Measurements from ENCODE around the gene PTPN18.

Gene PTPN18

DNA sequence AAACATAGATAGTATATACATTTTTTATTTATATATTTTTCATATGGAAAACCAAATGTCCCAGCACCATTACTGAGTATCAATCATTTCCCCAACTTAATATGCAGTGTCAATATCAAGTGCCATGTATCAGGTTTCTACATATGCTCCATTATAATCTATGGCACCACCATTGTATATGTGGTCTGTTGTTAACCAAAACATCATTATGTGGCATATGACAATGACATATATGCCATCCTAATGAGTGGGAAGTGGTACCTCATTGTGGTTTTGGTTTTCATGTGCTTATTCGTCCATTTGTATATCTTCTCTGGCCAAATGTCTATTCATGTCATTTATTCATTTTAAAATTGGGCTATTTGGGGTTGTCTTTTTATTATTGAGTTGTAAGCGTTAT lies 9.2 kb downstream of the PTPN18 start:
- no peak for DNase-seq (ENCODE audit: low spot score)

GRCh38 chr2:130365963-130366362 lies 10.1 kb downstream of the PTPN18 start:
- DNase-seq (ENCODE audit: low spot score) = no peak

- DNase-seq (ENCODE audit: low spot score) = no peak
These were observed 10.9 kb downstream of the PTPN18 start for GRCh38 chr2:130366720-130367119.

- DNase-seq (ENCODE audit: low spot score) = no peak
These were observed 12.9 kb downstream of the PTPN18 start for GRCh38 chr2:130368786-130369185.

GRCh38 chr2:130369311-130369964 lies 13.6 kb downstream of the PTPN18 start:
- no peak for DNase-seq (ENCODE audit: low spot score)

GRCh38 chr2:130369965-130370341 lies 14.1 kb downstream of the PTPN18 start:
- DNase-seq (ENCODE audit: low spot score) = no peak

DNA sequence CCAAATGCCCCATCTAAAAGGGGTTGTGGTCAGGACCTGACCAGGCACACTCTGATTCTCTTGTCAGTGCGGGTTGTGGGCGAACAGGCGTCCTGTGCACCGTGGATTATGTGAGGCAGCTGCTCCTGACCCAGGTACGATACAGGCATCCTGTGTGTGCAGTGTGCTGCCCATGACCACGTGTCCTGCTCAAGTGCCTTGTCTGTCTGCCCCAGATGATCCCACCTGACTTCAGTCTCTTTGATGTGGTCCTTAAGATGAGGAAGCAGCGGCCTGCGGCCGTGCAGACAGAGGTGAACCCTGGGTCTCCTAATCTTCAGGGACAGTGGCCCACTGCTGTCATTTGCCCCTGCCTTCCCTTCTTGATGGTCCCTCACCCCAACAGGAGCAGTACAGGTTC lies 14.6 kb downstream of the PTPN18 start:
- DNase-seq (ENCODE audit: low spot score) = no peak

DNA sequence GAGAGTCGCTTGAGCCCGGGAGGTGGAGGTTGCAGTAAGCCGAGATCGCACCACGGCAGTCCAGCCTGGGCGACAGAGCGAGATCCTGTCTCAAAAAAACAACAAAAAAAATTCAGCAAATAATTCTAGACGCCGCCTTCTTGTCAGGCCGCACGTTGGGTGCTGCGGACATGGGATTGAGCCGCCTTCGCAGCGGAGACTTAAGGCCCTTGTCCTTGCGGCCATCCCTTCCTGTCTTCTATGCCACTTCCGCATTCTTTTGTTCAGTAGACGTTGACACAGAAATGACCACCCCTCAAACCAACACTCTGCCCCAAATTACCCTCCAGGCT lies 15.8 kb downstream of the PTPN18 start:
- DNase-seq (ENCODE audit: low spot score) = no peak

DNA sequence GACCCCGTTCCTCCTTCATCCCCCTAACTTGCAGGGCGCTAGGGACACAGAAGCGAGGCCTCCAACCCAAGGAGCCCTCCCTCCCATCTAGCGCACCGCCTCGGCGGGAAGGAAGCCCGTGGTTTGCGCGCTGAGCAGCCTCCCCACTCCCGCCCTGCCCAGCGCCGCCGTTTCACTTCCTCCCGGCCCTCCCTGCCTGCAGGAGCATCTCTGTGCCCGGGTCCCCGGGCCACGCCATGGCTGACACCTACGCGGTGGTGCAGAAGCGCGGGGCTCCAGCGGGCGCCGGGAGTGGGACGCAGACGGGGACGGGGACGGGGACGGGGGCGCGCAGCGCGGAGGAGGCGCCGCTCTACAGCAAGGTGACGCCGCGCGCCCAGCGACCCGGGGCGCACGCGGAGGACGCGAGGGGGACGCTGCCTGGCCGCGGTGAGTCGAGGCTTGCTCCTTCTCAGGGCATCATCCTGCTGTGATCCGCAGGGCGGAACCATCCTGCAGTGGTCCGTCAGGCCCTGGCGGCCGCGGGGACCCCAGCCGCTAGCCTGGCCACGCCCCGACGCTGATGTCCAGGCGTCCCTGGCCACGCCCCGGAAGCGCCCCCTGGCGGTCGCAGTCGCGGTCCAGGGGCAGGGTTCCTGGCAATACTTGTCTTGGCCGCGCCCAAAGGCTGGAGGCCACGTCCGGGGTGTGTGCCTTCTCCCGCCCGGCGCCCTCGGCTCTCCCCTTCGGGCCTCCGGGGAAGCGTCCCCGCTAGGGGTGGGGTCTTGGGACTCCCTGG lies 16.4 kb downstream of the PTPN18 start:
- DNase-seq (ENCODE audit: low spot score) = peak; percentile 96

GRCh38 chr2:130372833-130373807 lies 17.3 kb downstream of the PTPN18 start:
- DNase-seq (ENCODE audit: low spot score) = no peak

DNA sequence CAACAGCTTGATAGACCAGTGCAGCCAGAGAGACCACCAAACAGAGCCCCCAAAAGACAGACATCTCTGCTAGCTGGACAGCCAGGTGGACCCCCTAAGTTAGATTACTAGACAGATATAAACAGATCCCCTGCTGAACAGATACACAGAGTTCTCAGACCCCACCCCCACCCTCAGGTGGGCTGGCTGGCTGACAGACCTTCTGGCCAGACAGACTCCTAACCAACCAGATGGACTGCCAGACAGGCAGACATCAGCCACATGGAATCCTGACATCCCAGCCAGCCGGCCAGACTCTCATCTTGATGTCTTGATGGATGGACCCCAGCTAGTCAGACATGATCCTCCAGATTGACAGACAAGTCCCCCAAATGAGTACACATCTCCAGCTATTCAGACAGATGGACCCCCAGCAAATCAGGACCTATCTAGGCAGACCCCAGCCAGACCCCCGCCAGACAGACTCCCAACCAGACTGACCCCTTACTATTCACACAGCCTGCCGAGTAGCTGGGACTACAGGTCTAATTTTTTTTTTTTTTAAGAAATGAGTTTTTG lies 18.0 kb downstream of the PTPN18 start:
- no peak for DNase-seq (ENCODE audit: low spot score)

- no peak for DNase-seq (ENCODE audit: low spot score)
These were observed 18.9 kb downstream of the PTPN18 start for GRCh38 chr2:130374587-130375290.

DNA sequence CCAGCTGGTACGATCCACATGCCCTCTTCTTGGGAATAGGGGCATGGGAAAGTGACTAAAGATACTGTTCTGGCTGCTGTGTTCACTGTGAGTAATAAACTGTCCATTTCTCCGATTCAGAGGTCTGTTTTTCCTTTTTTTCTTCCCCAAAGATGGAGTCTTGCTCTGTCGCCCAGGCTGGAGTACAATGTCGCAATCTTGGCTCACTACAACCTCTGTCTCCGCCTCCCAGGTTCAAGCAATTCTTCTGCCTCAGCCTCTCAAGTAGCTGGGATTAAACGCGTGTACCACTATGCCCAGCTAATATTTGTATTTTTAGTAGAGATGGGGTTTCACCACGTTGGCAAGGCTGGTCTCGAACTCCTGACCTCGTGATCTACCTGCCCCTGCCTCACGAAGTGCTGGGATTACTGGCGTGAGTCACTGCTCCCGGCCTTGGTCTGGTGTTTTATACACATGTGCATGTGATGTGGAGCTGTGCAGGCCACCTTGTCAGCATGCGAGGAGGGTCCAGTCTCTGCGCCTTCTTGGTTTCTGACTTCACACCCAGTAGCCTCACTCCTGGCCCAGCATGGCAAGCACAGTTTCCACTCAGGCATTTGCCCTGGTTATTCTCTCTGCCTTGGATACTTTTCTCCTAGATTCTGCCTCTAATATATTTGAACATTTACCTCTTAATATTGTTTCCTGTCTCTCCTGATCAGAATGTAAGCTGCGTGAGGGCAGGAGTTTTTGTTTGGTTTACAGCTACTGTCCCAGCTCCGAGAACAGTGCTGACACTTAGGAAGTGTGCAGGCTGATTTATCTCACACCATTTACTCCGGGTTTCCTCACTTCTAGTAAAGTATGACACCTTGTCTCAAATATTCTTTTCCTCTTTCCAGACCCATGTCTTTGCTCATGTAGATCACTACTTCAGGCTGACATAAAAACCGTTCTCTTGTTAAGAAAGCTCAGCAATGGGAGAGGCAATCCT lies 19.7 kb downstream of the PTPN18 start:
- no peak for DNase-seq (ENCODE audit: low spot score)

GRCh38 chr2:130376433-130377293 lies 20.8 kb downstream of the PTPN18 start:
- DNase-seq (ENCODE audit: low spot score) = no peak

DNA sequence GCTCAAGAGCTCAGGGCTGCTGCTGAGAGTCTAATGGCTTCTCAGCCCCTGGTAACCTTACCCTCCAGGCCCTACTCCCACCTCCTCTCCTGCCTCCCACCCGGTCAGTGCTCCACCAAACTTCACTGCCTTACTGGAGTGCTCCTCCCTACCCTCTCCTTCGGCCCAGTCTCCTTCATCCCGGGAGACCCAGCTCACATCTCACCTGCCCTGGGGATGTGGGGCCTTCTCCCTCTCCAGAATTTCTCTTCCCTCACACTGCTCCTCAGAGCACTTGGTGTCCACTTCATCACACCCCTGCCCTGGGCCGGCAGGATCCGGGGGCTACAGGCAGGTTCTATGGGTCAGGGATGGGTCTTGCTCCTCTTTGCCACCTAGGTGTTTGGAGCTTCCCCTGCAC lies 21.6 kb downstream of the PTPN18 start:
- DNase-seq (ENCODE audit: low spot score) = no peak

DNA sequence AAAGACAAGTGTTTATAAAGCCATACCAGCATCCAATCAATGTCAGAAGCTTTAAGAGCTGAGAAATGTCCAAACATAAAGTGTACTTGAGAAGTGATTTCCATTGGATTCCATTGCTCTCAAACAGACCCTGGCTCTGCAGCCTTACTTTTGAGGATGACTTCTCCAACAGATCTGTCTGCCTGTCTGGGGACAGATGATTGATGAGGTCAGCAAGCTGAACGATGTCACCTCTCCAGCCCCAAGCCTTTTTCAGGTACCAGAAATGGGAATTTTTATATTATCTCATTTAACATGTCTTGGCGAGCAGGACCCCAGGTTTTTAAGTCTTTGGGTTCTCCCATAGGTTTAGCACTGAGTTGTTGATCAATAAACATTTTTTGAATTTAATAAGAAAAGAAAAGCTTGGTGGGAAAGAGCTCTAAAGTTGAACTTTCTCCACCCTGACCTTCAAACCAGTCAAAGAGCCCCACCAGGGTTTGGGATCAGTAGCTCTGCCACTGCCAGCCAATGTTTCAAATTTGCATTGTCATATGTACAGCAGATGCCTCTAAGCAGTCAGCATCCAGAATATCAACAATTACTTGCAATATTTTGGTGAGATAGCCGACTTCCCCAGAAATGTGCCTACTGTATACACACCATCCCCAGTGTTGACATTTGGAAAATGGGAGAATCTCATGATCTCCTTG lies 22.5 kb downstream of the PTPN18 start:
- no peak for DNase-seq (ENCODE audit: low spot score)

DNA sequence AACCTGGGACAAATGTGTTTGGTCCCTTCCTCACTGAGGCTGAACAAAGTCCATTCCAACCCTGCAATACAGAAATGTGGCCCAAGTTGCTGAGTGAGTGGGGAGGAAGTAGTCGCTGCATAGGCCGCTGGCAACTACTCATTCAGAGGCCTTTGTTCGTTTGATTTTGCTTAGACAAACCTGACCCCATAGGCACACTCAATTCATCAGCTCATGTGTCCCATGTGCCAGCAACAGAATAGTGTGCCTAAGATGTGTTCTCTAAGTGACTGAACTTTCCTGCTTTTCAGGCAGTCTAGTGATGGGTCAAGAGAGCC lies 23.0 kb downstream of the PTPN18 start:
- DNase-seq (ENCODE audit: low spot score) = no peak

DNA sequence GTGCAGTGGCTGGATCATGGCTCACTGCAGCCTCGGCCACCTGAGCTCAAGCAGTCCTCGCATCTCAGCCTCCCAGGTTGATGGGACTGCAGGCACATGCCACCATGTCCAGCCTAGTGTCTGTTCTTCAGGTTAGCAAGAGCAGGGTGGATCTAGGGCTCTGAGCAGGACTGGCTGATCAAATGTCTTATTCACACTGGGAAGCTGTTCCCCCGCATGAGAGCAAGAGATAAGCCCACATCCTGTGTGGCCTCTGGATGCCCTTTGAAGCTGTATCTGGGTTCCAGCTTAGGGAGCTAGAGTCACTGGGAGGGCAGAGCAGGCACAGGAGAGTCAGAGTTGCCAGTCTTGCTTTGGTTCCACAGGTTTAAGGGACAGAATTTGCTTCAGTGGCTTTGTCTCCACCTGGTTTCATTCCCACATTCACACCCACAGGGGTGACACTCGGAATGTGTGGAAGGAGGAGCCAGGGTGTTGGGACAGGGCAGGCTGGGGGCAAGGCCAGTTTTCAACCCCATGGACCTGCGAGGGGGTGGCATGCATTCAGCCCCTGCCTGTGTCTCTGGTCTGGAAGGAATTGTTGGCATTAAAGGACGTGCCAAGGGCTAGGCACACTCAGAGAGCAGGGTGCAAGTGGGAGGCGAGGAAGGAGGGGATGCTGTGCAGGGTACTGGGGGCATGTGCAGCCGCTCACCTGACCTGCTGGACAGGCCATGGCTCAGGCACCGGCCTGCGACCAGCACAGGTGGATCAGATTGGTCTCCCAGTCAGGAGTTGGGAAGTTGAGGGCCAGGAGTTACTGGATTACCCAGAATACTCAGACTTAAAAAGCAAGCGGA lies 24.5 kb downstream of the PTPN18 start:
- DNase-seq (ENCODE audit: low spot score) = no peak

Measured in ecto neural progenitor cell (in vitro differentiated cells).